Measurements from ENCODE around the gene YES1. TPM values are rescaled to one million over a fixed set of nuclear protein-coding genes. Genes with fewer than 3 reads are reported as not detected.

YES1 gene
- polyA plus RNA-seq, 1 donor (not counting 4 experiments of a cell fraction or from before 2014, with no cell fraction given) = 22.9 TPM

GRCh38 chr18:805008-805754, 6.9 kb downstream of the YES1 start:
- Histone ChIP-seq H3K9ac (ENCODE audit: control insufficient read depth, extremely low read depth, insufficient read depth, low read length) (no peak overlapping the region), H3K9me1 (ENCODE audit: control insufficient read depth, extremely low read depth, insufficient read depth, low read length) (peaks cover 2% of the 10 kb centered on the region), H3K27me3 (ENCODE audit: control insufficient read depth, extremely low read depth, insufficient read depth, low read length) (no peaks in the 10 kb centered on the region), H3K36me3 (ENCODE audit: control insufficient read depth in 2 of 2, extremely low read depth in 1 of 2, insufficient read depth in 2 of 2, low read length in 2 of 2) (peaks cover 0 to 2% of the 10 kb centered on the region in 2 experiments), H4K20me1 (ENCODE audit: control insufficient read depth, extremely low read depth, insufficient read depth, low read length) (peaks cover 2% of the 10 kb centered on the region), H3K4me1 (ENCODE audit: control insufficient read depth, extremely low read depth, insufficient read depth, low read length) (peaks cover 9% of the 10 kb centered on the region), H3K27ac (ENCODE audit: control insufficient read depth, insufficient read depth, low read length) (no peak overlapping the region), H3K9me3 (ENCODE audit: control insufficient read depth, low read depth, low read length) (no peaks in the 10 kb centered on the region), H2AFZ (ENCODE audit: control insufficient read depth, low read length) (no peak overlapping the region), H3K79me2 (ENCODE audit: control insufficient read depth, insufficient read depth, low read length) (peaks cover 93% of the 10 kb centered on the region), H3K4me2 (ENCODE audit: control insufficient read depth, extremely low read depth, insufficient read depth, low read depth, low read length) (peak overlapping the region; percentile 41), H3K4me3 (ENCODE audit: control insufficient read depth in 2 of 3, extremely low read depth in 1 of 3, insufficient read depth in 2 of 3, low read depth in 1 of 3, low read length in 3 of 3) (no peak overlapping the region)
- no peak for TF ChIP-seq EZH2 (IDR thresholded peaks at IDR 0.05; ENCODE audit: low read length)
- no peak for TF ChIP-seq CTCF (optimal IDR thresholded peaks at IDR 0.05 in 1 of 3, IDR thresholded peaks at IDR 0.05 in 1 of 3, conservative IDR thresholded peaks at IDR 0.05 in 1 of 3; ENCODE audit: extremely low read depth in 1 of 3, insufficient read depth in 2 of 3, low read length in 3 of 3)
- dilution Hi-C loops (cut with MboI; ENCODE audit: extremely low pct_ligation_motif_present, low sequenced_read_pairs) = no loop called here
- FAIRE-seq (no peak), DNase-seq (ENCODE audit: low read depth, low spot score) (no peak)

- FAIRE-seq (no peak), DNase-seq (ENCODE audit: low read depth, low spot score) (no peak)
- Histone ChIP-seq H2AFZ (ENCODE audit: control insufficient read depth, low read length) (no peak overlapping the region), H3K9ac (ENCODE audit: control insufficient read depth, extremely low read depth, insufficient read depth, low read length) (no peak overlapping the region), H3K4me2 (ENCODE audit: control insufficient read depth, extremely low read depth, insufficient read depth, low read depth, low read length) (no peak overlapping the region), H3K9me1 (ENCODE audit: control insufficient read depth, extremely low read depth, insufficient read depth, low read length) (no peaks in the 10 kb centered on the region), H3K27ac (ENCODE audit: control insufficient read depth, insufficient read depth, low read length) (no peak overlapping the region), H3K36me3 (ENCODE audit: control insufficient read depth in 2 of 2, extremely low read depth in 1 of 2, insufficient read depth in 2 of 2, low read length in 2 of 2) (peaks cover 0 to 2% of the 10 kb centered on the region in 2 experiments), H3K79me2 (ENCODE audit: control insufficient read depth, insufficient read depth, low read length) (peaks cover 91% of the 10 kb centered on the region), H3K27me3 (ENCODE audit: control insufficient read depth, extremely low read depth, insufficient read depth, low read length) (no peaks in the 10 kb centered on the region), H3K9me3 (ENCODE audit: control insufficient read depth, low read depth, low read length) (no peaks in the 10 kb centered on the region), H4K20me1 (ENCODE audit: control insufficient read depth, extremely low read depth, insufficient read depth, low read length) (no peaks in the 10 kb centered on the region), H3K4me1 (ENCODE audit: control insufficient read depth, extremely low read depth, insufficient read depth, low read length) (peaks cover 3% of the 10 kb centered on the region), H3K4me3 (ENCODE audit: control insufficient read depth in 2 of 3, extremely low read depth in 1 of 3, insufficient read depth in 2 of 3, low read depth in 1 of 3, low read length in 3 of 3) (no peak overlapping the region)
- dilution Hi-C loops (cut with MboI; ENCODE audit: extremely low pct_ligation_motif_present, low sequenced_read_pairs) = no loop called here
- TF ChIP-seq CTCF (optimal IDR thresholded peaks at IDR 0.05 in 1 of 3, IDR thresholded peaks at IDR 0.05 in 1 of 3, conservative IDR thresholded peaks at IDR 0.05 in 1 of 3; ENCODE audit: extremely low read depth in 1 of 3, insufficient read depth in 2 of 3, low read length in 3 of 3) (no peak), EZH2 (IDR thresholded peaks at IDR 0.05; ENCODE audit: low read length) (no peak)
Measured at GRCh38 chr18:801137-801536, 10.9 kb downstream of the YES1 start.

All from keratinocyte (primary cell).